IPS-18a (cell line): Measurements from ENCODE around the gene LTBP4.

Experiments
- H3K27ac ChIP-seq: one replicate; pipeline ENCODE4 v1.5.1; 2013; ENCODE audit warnings: low read length
- H3K27me3 ChIP-seq: one replicate; pipeline ENCODE4 v1.6.1; 2013; ENCODE audit warnings: mild to moderate bottlenecking, low read length; ENCODE audit not compliant: control insufficient read depth, insufficient read depth
- H3K36me3 ChIP-seq: one replicate; pipeline ENCODE4 v1.6.1; 2013; ENCODE audit warnings: low read depth, low read length; ENCODE audit not compliant: control insufficient read depth
- H3K4me1 ChIP-seq: one replicate; pipeline ENCODE4 v1.6.1; 2013; ENCODE audit warnings: low read depth, low read length; ENCODE audit not compliant: control insufficient read depth
- H3K4me3 ChIP-seq: one replicate; pipeline ENCODE4 v1.5.1; 2013; ENCODE audit warnings: low read length
- H3K9ac ChIP-seq: one replicate; pipeline ENCODE4 v1.6.1; 2013; ENCODE audit warnings: mild to moderate bottlenecking, low read length, moderate library complexity
- H3K9me3 ChIP-seq: one replicate; pipeline ENCODE4 v1.6.1; 2013; ENCODE audit warnings: low read depth, low read length; ENCODE audit not compliant: control insufficient read depth

LTBP4 gene

GRCh38 chr19:40580619-40581018 is 20.6 kb upstream of the LTBP4 start:
- Histone ChIP-seq H3K4me3 (no peak overlapping the region), H3K9me3 (no peaks in the 10 kb centered on the region), H3K9ac (no peak overlapping the region), H3K27me3 (no peaks in the 10 kb centered on the region), H3K36me3 (peaks cover 25% of the 10 kb centered on the region), H3K27ac (no peak overlapping the region), H3K4me1 (no peaks in the 10 kb centered on the region)

GRCh38 chr19:40581531-40581930 is 19.6 kb upstream of the LTBP4 start:
- no peak overlapping the region for H3K9ac ChIP-seq
- no peak overlapping the region for H3K27ac ChIP-seq
- H3K4me1 ChIP-seq: no peaks in the 10 kb centered on the region
- H3K36me3 ChIP-seq: peaks cover 25% of the 10 kb centered on the region
- H3K9me3 ChIP-seq: no peaks in the 10 kb centered on the region
- no peaks in the 10 kb centered on the region for H3K27me3 ChIP-seq
- H3K4me3 ChIP-seq: no peak overlapping the region

- Histone ChIP-seq H3K9me3 (no peaks in the 10 kb centered on the region), H3K9ac (no peak overlapping the region), H3K4me3 (no peak overlapping the region), H3K27me3 (no peaks in the 10 kb centered on the region), H3K4me1 (no peaks in the 10 kb centered on the region), H3K36me3 (peaks cover 25% of the 10 kb centered on the region), H3K27ac (no peak overlapping the region)
Observed at GRCh38 chr19:40582467-40582866, 18.7 kb upstream of the LTBP4 start.

- H3K9me3 ChIP-seq: no peaks in the 10 kb centered on the region
- H3K27ac ChIP-seq: no peak overlapping the region
- H3K27me3 ChIP-seq: no peaks in the 10 kb centered on the region
- H3K4me3 ChIP-seq: no peak overlapping the region
- no peaks in the 10 kb centered on the region for H3K4me1 ChIP-seq
- no peak overlapping the region for H3K9ac ChIP-seq
- peaks cover 25% of the 10 kb centered on the region for H3K36me3 ChIP-seq
Observed at GRCh38 chr19:40583283-40583682, 17.9 kb upstream of the LTBP4 start.

GRCh38 chr19:40584007-40584406 is 17.2 kb upstream of the LTBP4 start:
- no peak overlapping the region for H3K27ac ChIP-seq
- H3K36me3 ChIP-seq: peaks cover 30% of the 10 kb centered on the region
- H3K9me3 ChIP-seq: no peaks in the 10 kb centered on the region
- no peaks in the 10 kb centered on the region for H3K27me3 ChIP-seq
- H3K4me1 ChIP-seq: no peaks in the 10 kb centered on the region
- no peak overlapping the region for H3K9ac ChIP-seq
- no peak overlapping the region for H3K4me3 ChIP-seq

GRCh38 chr19:40585241-40585981 is 15.8 kb upstream of the LTBP4 start:
- Histone ChIP-seq H3K9ac (no peak overlapping the region), H3K36me3 (peaks cover 24% of the 10 kb centered on the region), H3K4me3 (no peak overlapping the region), H3K9me3 (no peaks in the 10 kb centered on the region), H3K4me1 (no peaks in the 10 kb centered on the region), H3K27ac (no peak overlapping the region), H3K27me3 (no peaks in the 10 kb centered on the region)

GRCh38 chr19:40585982-40586422 is 15.2 kb upstream of the LTBP4 start:
- Histone ChIP-seq H3K27me3 (no peaks in the 10 kb centered on the region), H3K36me3 (peaks cover 19% of the 10 kb centered on the region), H3K9me3 (no peaks in the 10 kb centered on the region), H3K27ac (no peak overlapping the region), H3K9ac (no peak overlapping the region), H3K4me1 (no peaks in the 10 kb centered on the region), H3K4me3 (no peak overlapping the region)

GRCh38 chr19:40586611-40587010 is 14.6 kb upstream of the LTBP4 start:
- H3K27ac ChIP-seq: no peak overlapping the region
- no peak overlapping the region for H3K4me3 ChIP-seq
- H3K4me1 ChIP-seq: no peaks in the 10 kb centered on the region
- H3K36me3 ChIP-seq: peaks cover 19% of the 10 kb centered on the region
- H3K27me3 ChIP-seq: no peaks in the 10 kb centered on the region
- no peaks in the 10 kb centered on the region for H3K9me3 ChIP-seq
- no peak overlapping the region for H3K9ac ChIP-seq

- Histone ChIP-seq H3K36me3 (peaks cover 11% of the 10 kb centered on the region), H3K4me3 (no peak overlapping the region), H3K27ac (no peak overlapping the region), H3K4me1 (no peaks in the 10 kb centered on the region), H3K9ac (no peak overlapping the region), H3K27me3 (no peaks in the 10 kb centered on the region), H3K9me3 (no peaks in the 10 kb centered on the region)
Observed at GRCh38 chr19:40588110-40588854, 12.9 kb upstream of the LTBP4 start.

- H3K4me1 ChIP-seq: no peaks in the 10 kb centered on the region
- H3K9me3 ChIP-seq: no peaks in the 10 kb centered on the region
- H3K27ac ChIP-seq: no peak overlapping the region
- H3K27me3 ChIP-seq: no peaks in the 10 kb centered on the region
- H3K36me3 ChIP-seq: peaks cover 11% of the 10 kb centered on the region
- H3K9ac ChIP-seq: no peak overlapping the region
- no peak overlapping the region for H3K4me3 ChIP-seq
Observed at GRCh38 chr19:40588926-40589569, 12.1 kb upstream of the LTBP4 start.

GRCh38 chr19:40589591-40590429 is 11.4 kb upstream of the LTBP4 start:
- Histone ChIP-seq H3K9ac (no peak overlapping the region), H3K27ac (no peak overlapping the region), H3K27me3 (no peaks in the 10 kb centered on the region), H3K4me3 (no peak overlapping the region), H3K36me3 (peaks cover 5% of the 10 kb centered on the region), H3K9me3 (no peaks in the 10 kb centered on the region), H3K4me1 (no peaks in the 10 kb centered on the region)
